Endometrial microvascular endothelial cells (primary cell): ENCODE measurements around the gene PRDM9. TPM values are rescaled to one million over a fixed set of nuclear protein-coding genes. Genes with fewer than 3 reads are reported as not detected.
"Not testable (repeated sequence)": the region's sequence is repeated elsewhere in the genome, so short reads cannot be mapped to it uniquely, and the experiment has no call there.

Experiments used
- in situ Hi-C: cut with HindIII; loops from 2 replicates; pipeline ENCODE4 v1.10.0; 2017; ENCODE audit warnings: low sequenced_read_pairs, low pct_unique_long_range_greater_than_20kb; ENCODE audit errors: inconsistent ontology term
- total RNA-seq: library from RNA; depleted of rRNA; stranded (reverse); fragments of >200 nt; gene quantifications from one replicate; pipeline ENCODE4 v1.2.3, GENCODE V29; 2015; ENCODE audit errors: inconsistent ontology term

The PRDM9 gene
- total RNA-seq: not detected

DNA sequence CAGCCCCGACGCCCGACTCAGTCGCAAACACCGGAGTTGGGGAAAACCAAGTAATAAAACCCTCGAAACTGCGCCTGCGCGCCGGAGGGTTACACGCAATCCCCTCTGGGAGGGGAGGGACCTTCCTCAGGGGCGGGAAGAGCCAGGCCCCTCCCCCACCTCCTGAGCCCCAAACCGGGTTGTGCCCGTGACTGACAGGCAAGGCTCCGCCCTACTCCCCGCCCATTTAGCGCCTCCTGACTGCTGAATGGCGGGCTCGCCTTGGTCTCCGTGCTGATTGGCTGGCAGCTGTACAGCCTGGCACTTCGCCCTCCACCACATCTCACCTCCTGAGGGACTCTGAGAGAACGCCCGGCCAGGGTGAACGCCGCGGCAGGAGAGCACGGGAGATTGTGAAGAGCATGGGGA is at the start of gene PRDM9:
PRDM9 (plus strand) TSS at position 332 of the 408 bp plus-strand sequence. CDS start 1,425 bp downstream, outside the sequence.
- in situ Hi-C loops: no loop called here

GRCh38 chr5:23457780-23458179 is 49.6 kb upstream of the PRDM9 start:
- in situ Hi-C loops: no loop called here

DNA sequence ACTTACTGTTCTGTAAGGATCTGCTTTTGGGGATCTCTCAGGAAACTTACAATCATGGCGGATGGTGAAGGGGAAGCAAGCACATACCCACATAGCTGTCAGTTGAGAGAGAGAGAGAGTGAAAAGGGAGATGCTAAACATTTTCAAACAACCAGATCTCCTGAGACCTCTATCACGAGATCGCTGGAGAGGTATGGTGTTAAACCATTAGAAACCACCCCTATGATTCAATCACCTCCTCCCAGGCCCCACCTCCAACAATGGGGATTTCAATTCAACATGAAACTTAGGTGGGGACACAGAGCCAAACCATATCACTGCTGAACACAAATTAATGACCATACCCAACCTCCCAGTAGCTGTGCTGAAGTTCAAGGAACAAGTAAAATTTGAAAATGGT is 48.2 kb upstream of the PRDM9 start:
- in situ Hi-C loops: no loop called here

- in situ Hi-C loops: no loop called here
These were observed 45.8 kb upstream of the PRDM9 start for GRCh38 chr5:23461576-23461975.

GRCh38 chr5:23466401-23466912 is 41.0 kb upstream of the PRDM9 start:
- in situ Hi-C loops: no loop called here

GRCh38 chr5:23468658-23469057 is 38.8 kb upstream of the PRDM9 start:
- in situ Hi-C loops: no loop called here

DNA sequence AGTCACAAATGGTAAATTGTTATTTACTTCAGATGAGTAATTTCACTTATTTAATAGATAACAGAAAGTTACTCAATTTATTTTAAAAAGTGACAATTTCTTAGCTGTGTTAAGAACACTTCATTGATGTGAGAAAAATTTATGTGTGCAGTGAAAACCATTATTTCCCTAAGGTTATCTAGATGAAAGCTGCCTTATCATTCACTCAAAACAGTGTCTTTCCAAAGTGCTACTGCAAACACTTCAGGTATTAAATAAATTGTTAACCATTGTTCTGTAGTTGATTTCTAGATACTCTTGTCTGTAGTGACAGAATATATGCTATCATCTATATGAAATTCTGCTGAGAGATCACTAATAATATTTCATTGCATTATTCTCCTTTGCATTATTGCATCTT is 33.5 kb upstream of the PRDM9 start:
- in situ Hi-C loops: no loop called here

DNA sequence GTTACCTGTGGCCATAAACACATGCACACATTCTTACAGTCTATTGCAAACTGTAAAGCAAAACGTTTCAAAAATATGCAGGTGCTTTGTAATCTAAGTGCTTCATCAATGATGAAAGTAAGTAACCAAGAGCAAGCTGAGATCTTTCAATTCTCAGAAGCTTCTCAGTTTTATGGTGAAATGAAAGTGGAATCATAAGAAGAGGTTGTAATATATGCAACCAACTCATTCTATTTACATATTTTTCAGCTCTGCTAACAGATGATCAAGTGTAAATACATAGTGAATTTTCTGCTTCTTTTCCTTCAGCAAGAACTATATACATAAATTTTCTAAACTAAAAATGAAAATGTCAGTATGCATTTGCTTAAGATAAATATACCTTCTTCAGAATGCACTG is 33.1 kb upstream of the PRDM9 start:
- in situ Hi-C loops: no loop called here

DNA sequence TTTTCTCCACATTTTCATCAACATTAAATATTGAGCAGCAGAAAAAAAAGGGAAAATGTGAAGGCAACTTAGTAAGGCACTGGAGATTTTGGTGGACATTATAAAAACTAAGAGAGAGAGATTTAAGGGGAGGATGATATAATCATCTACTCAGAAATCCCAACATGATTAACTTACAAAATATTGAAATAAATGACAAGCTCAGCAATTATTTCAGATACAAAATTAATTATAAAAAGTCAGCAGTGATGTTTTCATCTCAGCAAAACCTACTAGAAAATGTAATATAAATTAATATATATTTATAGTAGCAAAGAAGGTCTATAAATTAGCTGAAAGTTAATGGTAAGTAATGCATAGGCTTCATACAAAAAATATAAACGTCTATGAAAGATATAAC is 30.8 kb upstream of the PRDM9 start:
- in situ Hi-C loops: no loop called here

DNA sequence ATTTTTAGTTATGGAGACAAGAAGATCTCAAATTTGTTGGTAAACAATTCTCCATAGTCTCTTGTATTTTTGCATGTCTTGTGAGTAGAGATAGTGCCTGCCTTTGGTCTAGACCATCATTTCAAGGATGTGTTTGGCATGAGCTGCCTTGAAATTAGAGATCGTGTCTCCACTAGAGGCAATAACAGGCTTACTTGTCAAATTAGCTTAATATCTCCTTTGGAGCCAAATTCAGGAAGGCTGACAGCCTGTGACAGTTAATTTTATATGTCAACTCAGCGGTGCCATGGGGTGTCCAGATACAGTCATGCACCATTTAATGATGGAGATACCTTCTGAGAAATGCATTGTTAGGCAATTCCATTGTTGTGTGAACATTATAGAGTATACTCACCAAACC is 24.8 kb upstream of the PRDM9 start:
- in situ Hi-C loops: no loop called here

DNA sequence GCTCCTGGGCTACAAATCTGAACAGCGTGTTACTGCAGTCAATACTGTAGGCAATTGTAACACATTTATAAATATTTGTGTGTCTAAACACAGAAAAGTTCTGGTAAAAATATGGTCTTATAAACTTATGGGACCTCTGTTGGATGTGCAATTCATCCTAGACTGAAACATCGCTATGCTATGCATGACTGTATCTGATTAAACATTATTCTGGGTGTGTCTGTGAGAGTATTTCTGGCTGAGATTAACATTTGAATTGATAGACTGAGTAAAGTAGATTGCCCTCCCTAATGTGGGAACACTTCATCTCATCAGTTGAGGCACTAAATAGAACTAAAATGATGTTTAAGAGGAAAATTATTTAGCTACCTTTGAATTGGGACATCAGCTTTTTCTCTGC is 24.3 kb upstream of the PRDM9 start:
- in situ Hi-C loops: no loop called here

GRCh38 chr5:23484096-23484495 is 23.3 kb upstream of the PRDM9 start:
- in situ Hi-C loops: no loop called here

- in situ Hi-C loops: not testable (repeated sequence)
These were observed 21.2 kb upstream of the PRDM9 start for GRCh38 chr5:23486227-23486626.

- in situ Hi-C loops: no loop called here
These were observed 16.4 kb upstream of the PRDM9 start for GRCh38 chr5:23490993-23491392.

DNA sequence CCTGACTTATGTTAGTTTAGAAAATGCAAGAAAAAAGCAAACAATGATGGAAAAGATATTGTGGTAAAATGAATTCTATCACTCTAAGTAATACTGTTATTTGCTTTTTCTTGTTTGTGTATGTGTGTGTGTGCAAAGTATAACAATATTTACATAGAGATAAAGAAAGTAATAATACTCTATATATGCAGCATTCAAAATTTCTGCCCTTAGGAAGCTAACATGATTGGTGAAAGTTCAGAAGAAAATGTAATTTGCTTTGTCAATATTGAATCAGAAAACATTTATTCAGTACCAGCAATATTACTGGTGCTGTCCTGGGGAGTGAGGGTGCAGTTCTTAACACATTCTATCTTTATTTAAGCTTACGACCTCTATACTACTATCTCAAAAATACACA is 12.9 kb upstream of the PRDM9 start:
- in situ Hi-C loops: no loop called here

- in situ Hi-C loops: no loop called here
These were observed 10.8 kb upstream of the PRDM9 start for GRCh38 chr5:23496576-23496975.

- in situ Hi-C loops: no loop called here
These were observed 826 bp upstream of the PRDM9 start for GRCh38 chr5:23506329-23507236.

- in situ Hi-C loops: not testable (repeated sequence)
These were observed 3.0 kb downstream of the PRDM9 start for GRCh38 chr5:23510434-23510833.

DNA sequence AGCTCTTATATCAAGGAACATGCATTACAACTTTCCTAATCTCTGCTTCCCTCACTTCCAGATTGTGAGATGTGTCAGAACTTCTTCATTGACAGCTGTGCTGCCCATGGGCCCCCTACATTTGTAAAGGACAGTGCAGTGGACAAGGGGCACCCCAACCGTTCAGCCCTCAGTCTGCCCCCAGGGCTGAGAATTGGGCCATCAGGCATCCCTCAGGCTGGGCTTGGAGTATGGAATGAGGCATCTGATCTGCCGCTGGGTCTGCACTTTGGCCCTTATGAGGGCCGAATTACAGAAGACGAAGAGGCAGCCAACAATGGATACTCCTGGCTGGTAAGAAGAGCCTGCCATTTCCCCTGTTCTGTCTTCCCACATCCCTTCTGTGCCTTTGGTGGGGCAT is 15.1 kb downstream of the PRDM9 start:
- in situ Hi-C loops: no loop called here

- in situ Hi-C loops: no loop called here
These were observed 15.6 kb downstream of the PRDM9 start for GRCh38 chr5:23523031-23523430.
